ENCODE measurements around the gene FTO. TPM values are rescaled to one million over a fixed set of nuclear protein-coding genes. Genes with fewer than 3 reads are reported as not detected.

The FTO gene
- total RNA-seq, 1 experiment from 2014 or later: 78.3 TPM

GRCh38 chr16:54165174-54165911 lies 461.4 kb downstream of the FTO start:
- H3K36me3 ChIP-seq (ENCODE audit: control insufficient read depth, insufficient read depth, low read length): no peaks in the 10 kb centered on the region
- no peak for TF ChIP-seq CTCF (IDR thresholded peaks at IDR 0.05; ENCODE audit: insufficient read depth in 1 of 2, low read depth in 1 of 2, low read length in 1 of 2, severe bottlenecking in 1 of 2, unreplicated experiment in 1 of 2)
- Mint-ChIP-seq H3K27ac (ENCODE audit: unreplicated experiment) (peak overlapping the region; percentile 82), H3K4me3 (ENCODE audit: unreplicated experiment) (no peak overlapping the region), H3K36me3 (ENCODE audit: insufficient read depth, unreplicated experiment) (no peaks in the 10 kb centered on the region), H3K9me3 (ENCODE audit: unreplicated experiment) (no peaks in the 10 kb centered on the region), H3K4me1 (ENCODE audit: low read depth, unreplicated experiment) (peaks cover 19% of the 10 kb centered on the region), H3K27me3 (ENCODE audit: insufficient read depth, unreplicated experiment) (no peaks in the 10 kb centered on the region)
- BruUV-seq (replicated peaks): no TSS peak
- intact Hi-C loops (cut with micrococcal nuclease; ENCODE audit: unreplicated experiment): no loop called here
- CTCF ChIA-PET: interaction anchor here (1.0 to 1.2 kb wide), 2 partner anchors 15 to 616 kb away, joined by 3 read pairs; no protein-coding TSS in a partner anchor
- H3K9me3 ChIP-seq: no peaks in the 10 kb centered on the region
- H3K4me1 ChIP-seq: peaks cover 11% of the 10 kb centered on the region; the same call in 1 of the 2 replicates
- POLR2A ChIA-PET: interaction anchor here (0.9 kb wide), 1 partner anchor 15 kb away, joined by 4 read pairs; no protein-coding TSS in a partner anchor
- H3K27me3 ChIP-seq (replicated peaks; ENCODE audit: control insufficient read depth, insufficient read depth, low read length): no peaks in the 10 kb centered on the region
- DNase-seq: peak; percentile 71 to 84
- H3K4me3 ChIP-seq (ENCODE audit: low read depth, low read length): no peak overlapping the region

- no TSS peak for BruUV-seq (replicated peaks)
- ChIA-PET POLR2A (interaction anchor here (0.9 kb wide), 1 partner anchor 16 kb away, joined by 4 read pairs; no protein-coding TSS in a partner anchor), CTCF (interaction anchor here (1.1 to 1.2 kb wide), 2 partner anchors 15 to 393 kb away, joined by 3 to 4 read pairs; no protein-coding TSS in a partner anchor)
- H3K27me3 Mint-ChIP-seq (ENCODE audit: insufficient read depth, unreplicated experiment): no peaks in the 10 kb centered on the region
- no peaks in the 10 kb centered on the region for H3K27me3 ChIP-seq (replicated peaks; ENCODE audit: control insufficient read depth, insufficient read depth, low read length)
- TF ChIP-seq CTCF (IDR thresholded peaks at IDR 0.05; ENCODE audit: insufficient read depth in 1 of 2, low read depth in 1 of 2, low read length in 1 of 2, severe bottlenecking in 1 of 2, unreplicated experiment in 1 of 2): no peak
- H3K4me1 ChIP-seq: peaks cover 13% of the 10 kb centered on the region
- no peak for DNase-seq
- H3K36me3 ChIP-seq (ENCODE audit: control insufficient read depth, insufficient read depth, low read length): no peaks in the 10 kb centered on the region
- H3K27ac Mint-ChIP-seq (ENCODE audit: unreplicated experiment): no peak overlapping the region
- no peak overlapping the region for H3K4me3 Mint-ChIP-seq (ENCODE audit: unreplicated experiment)
- no peaks in the 10 kb centered on the region for H3K9me3 Mint-ChIP-seq (ENCODE audit: unreplicated experiment)
- peaks cover 19% of the 10 kb centered on the region for H3K4me1 Mint-ChIP-seq (ENCODE audit: low read depth, unreplicated experiment)
- no peaks in the 10 kb centered on the region for H3K36me3 Mint-ChIP-seq (ENCODE audit: insufficient read depth, unreplicated experiment)
- intact Hi-C loops (cut with micrococcal nuclease; ENCODE audit: unreplicated experiment): no loop called here
- no peaks in the 10 kb centered on the region for H3K9me3 ChIP-seq
- H3K4me3 ChIP-seq (ENCODE audit: low read depth, low read length): no peak overlapping the region
Observed at GRCh38 chr16:54165912-54166865, 462.2 kb downstream of the FTO start.

DNA sequence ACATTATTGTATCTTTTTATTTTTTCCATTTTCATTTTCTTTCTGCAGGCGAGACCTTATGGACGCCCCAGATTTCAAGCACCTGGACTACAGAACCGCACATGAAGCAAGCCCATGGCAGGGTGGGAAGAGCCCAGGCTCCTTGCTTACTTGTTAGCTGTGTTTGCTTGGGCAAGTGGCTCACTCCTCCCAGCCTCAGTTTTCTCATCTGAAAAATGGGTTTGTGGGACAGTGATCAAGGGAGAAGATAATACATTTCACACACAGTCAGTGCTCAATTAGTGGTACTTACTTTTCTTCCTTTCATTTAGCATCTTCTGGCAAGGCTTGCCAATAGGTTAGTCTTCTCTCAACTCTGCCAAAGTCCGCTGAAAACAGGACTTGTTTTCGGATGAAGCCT lies 465.2 kb downstream of the FTO start:
- no peaks in the 10 kb centered on the region for H3K36me3 Mint-ChIP-seq (ENCODE audit: insufficient read depth, unreplicated experiment)
- no peak overlapping the region for H3K4me3 Mint-ChIP-seq (ENCODE audit: unreplicated experiment)
- ChIA-PET CTCF (no interaction called here), POLR2A (no interaction called here)
- no TSS peak for BruUV-seq (replicated peaks)
- H3K36me3 ChIP-seq (ENCODE audit: control insufficient read depth, insufficient read depth, low read length): no peaks in the 10 kb centered on the region
- no peaks in the 10 kb centered on the region for H3K9me3 Mint-ChIP-seq (ENCODE audit: unreplicated experiment)
- no peak overlapping the region for H3K27ac Mint-ChIP-seq (ENCODE audit: unreplicated experiment)
- H3K27me3 Mint-ChIP-seq (ENCODE audit: insufficient read depth, unreplicated experiment): no peaks in the 10 kb centered on the region
- no peaks in the 10 kb centered on the region for H3K9me3 ChIP-seq
- H3K4me1 Mint-ChIP-seq (ENCODE audit: low read depth, unreplicated experiment): peaks cover 40% of the 10 kb centered on the region
- TF ChIP-seq CTCF (IDR thresholded peaks at IDR 0.05; ENCODE audit: insufficient read depth in 1 of 2, low read depth in 1 of 2, low read length in 1 of 2, severe bottlenecking in 1 of 2, unreplicated experiment in 1 of 2): no peak
- H3K4me3 ChIP-seq (ENCODE audit: low read depth, low read length): no peak overlapping the region
- H3K27me3 ChIP-seq (replicated peaks; ENCODE audit: control insufficient read depth, insufficient read depth, low read length): no peaks in the 10 kb centered on the region
- intact Hi-C loops (cut with micrococcal nuclease; ENCODE audit: unreplicated experiment): no loop called here
- H3K4me1 ChIP-seq: peaks cover 33% of the 10 kb centered on the region
- no peak for DNase-seq
